ENCODE data around the gene EPHA6.

DNA sequence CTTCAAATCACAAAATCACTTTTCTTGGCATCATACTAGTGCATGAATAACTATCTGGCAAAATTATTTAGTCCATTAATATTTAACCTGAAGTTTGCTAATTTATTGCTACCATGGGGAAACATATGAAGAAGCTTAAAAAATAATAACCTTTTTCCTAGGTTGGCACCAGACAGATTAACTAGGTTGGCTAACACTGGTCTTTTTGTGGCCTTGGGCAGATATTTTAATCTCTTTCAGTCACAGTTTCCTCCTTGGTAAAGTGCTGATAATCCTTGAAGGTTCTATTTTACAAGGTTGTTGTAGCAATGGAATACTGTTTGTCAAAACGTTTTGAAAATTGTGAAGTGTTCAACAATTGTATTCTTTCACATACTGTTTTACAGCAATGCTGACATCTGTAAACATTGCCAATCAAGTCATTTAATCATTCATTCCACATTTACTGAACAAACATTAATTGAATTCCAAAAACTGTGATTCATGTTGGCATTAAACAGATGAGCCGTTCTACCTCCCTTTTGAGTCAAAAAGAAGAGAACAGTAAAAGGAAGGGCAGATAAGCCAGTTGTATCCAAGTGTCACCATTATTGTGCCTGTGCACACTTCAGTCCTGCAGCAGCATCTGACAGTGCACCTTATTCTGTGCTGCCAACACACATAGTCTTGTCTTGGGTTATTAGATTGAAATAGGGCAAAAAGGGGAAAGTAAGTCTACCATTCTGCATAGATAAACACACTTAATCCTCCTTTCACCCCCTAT lies 21.9 kb downstream of the EPHA6 start:
- TF ChIP-seq, protein P1, sequence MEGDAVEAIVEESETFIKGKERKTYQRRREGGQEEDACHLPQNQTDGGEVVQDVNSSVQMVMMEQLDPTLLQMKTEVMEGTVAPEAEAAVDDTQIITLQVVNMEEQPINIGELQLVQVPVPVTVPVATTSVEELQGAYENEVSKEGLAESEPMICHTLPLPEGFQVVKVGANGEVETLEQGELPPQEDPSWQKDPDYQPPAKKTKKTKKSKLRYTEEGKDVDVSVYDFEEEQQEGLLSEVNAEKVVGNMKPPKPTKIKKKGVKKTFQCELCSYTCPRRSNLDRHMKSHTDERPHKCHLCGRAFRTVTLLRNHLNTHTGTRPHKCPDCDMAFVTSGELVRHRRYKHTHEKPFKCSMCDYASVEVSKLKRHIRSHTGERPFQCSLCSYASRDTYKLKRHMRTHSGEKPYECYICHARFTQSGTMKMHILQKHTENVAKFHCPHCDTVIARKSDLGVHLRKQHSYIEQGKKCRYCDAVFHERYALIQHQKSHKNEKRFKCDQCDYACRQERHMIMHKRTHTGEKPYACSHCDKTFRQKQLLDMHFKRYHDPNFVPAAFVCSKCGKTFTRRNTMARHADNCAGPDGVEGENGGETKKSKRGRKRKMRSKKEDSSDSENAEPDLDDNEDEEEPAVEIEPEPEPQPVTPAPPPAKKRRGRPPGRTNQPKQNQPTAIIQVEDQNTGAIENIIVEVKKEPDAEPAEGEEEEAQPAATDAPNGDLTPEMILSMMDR (IDR thresholded peaks at IDR 0.05; ENCODE audit: low read length) = no peak
- no peak for TF ChIP-seq EZH2 (IDR thresholded peaks at IDR 0.05; ENCODE audit: borderline replicate concordance, low read length)

All from OCI-LY1 (cell line).